ENCODE measurements around the gene KLRG1. TPM values are rescaled to one million over a fixed set of nuclear protein-coding genes. Genes with fewer than 3 reads are reported as not detected.

The KLRG1 gene
- total RNA-seq, 1 experiment from 2014 or later, result 1.7 TPM

GRCh38 chr12:8946733-8947132 lies 42.6 kb upstream of the KLRG1 start:
- no TSS peak for BruUV-seq (replicated peaks)
- Mint-ChIP-seq H3K36me3 (ENCODE audit: insufficient read depth, unreplicated experiment) (peaks cover 46% of the 10 kb centered on the region), H3K27ac (ENCODE audit: low read depth, unreplicated experiment) (peak overlapping the region; percentile 100), H3K9me3 (ENCODE audit: unreplicated experiment) (no peaks in the 10 kb centered on the region), H3K27me3 (ENCODE audit: insufficient read depth, unreplicated experiment) (no peaks in the 10 kb centered on the region), H3K4me1 (ENCODE audit: insufficient read depth, unreplicated experiment) (peaks cover 20% of the 10 kb centered on the region), H3K4me3 (ENCODE audit: unreplicated experiment) (no peak overlapping the region)
- ChIA-PET POLR2A (interaction anchor here (0.7 to 6.2 kb wide), 3 partner anchors 32 to 268 kb away, joined by 3 to 76 read pairs (median 4); partner anchors contain the start of gene PHC1), CTCF (interaction anchor here (0.7 to 3.8 kb wide), 6 partner anchors 8 to 166 kb away, joined by 3 to 15 read pairs (median 4); no protein-coding TSS in a partner anchor)
- no peak for DNase-seq (ENCODE audit: unreplicated experiment)
- intact Hi-C loops (cut with micrococcal nuclease), result loop anchor here (5.0 kb wide), 1 partner anchor 249 kb away; the partner anchor contains the start of gene RIMKLB
- TF ChIP-seq, protein P1, sequence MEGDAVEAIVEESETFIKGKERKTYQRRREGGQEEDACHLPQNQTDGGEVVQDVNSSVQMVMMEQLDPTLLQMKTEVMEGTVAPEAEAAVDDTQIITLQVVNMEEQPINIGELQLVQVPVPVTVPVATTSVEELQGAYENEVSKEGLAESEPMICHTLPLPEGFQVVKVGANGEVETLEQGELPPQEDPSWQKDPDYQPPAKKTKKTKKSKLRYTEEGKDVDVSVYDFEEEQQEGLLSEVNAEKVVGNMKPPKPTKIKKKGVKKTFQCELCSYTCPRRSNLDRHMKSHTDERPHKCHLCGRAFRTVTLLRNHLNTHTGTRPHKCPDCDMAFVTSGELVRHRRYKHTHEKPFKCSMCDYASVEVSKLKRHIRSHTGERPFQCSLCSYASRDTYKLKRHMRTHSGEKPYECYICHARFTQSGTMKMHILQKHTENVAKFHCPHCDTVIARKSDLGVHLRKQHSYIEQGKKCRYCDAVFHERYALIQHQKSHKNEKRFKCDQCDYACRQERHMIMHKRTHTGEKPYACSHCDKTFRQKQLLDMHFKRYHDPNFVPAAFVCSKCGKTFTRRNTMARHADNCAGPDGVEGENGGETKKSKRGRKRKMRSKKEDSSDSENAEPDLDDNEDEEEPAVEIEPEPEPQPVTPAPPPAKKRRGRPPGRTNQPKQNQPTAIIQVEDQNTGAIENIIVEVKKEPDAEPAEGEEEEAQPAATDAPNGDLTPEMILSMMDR (IDR thresholded peaks at IDR 0.05; ENCODE audit: unreplicated experiment), result no peak

- POLR2A ChIA-PET, result interaction anchor here (1.2 to 6.2 kb wide), 4 partner anchors 9 to 260 kb away, joined by 4 to 76 read pairs (median 16); partner anchors contain the start of gene PHC1
- intact Hi-C loops (cut with micrococcal nuclease), result loop anchor here (2.0 to 5.0 kb wide), 2 partner anchors 33 to 250 kb away; partner anchors contain the start of genes PHC1 and RIMKLB
- Mint-ChIP-seq H3K27me3 (ENCODE audit: insufficient read depth, unreplicated experiment) (no peaks in the 10 kb centered on the region), H3K4me3 (ENCODE audit: unreplicated experiment) (no peak overlapping the region), H3K9me3 (ENCODE audit: unreplicated experiment) (no peaks in the 10 kb centered on the region), H3K27ac (ENCODE audit: low read depth, unreplicated experiment) (peak overlapping the region; percentile 100), H3K4me1 (ENCODE audit: insufficient read depth, unreplicated experiment) (peaks cover 20% of the 10 kb centered on the region), H3K36me3 (ENCODE audit: insufficient read depth, unreplicated experiment) (peaks cover 37% of the 10 kb centered on the region)
- TF ChIP-seq, protein P1 (IDR thresholded peaks at IDR 0.05; ENCODE audit: unreplicated experiment), result no peak
- DNase-seq (ENCODE audit: unreplicated experiment), result no peak
- BruUV-seq (replicated peaks), result no TSS peak
- CTCF ChIA-PET, result interaction anchor here (0.6 to 3.8 kb wide), 8 partner anchors 9 to 260 kb away, joined by 3 to 15 read pairs (median 4); no protein-coding TSS in a partner anchor
Observed at GRCh38 chr12:8947737-8948136, 41.6 kb upstream of the KLRG1 start.

- Mint-ChIP-seq H3K9me3 (ENCODE audit: unreplicated experiment) (no peaks in the 10 kb centered on the region), H3K27me3 (ENCODE audit: insufficient read depth, unreplicated experiment) (no peaks in the 10 kb centered on the region), H3K36me3 (ENCODE audit: insufficient read depth, unreplicated experiment) (peaks cover 32% of the 10 kb centered on the region), H3K4me3 (ENCODE audit: unreplicated experiment) (peak overlapping the region; percentile 100), H3K4me1 (ENCODE audit: insufficient read depth, unreplicated experiment) (peaks cover 20% of the 10 kb centered on the region), H3K27ac (ENCODE audit: low read depth, unreplicated experiment) (peak overlapping the region; percentile 100)
- peak; percentile 17 for DNase-seq (ENCODE audit: unreplicated experiment)
- TF ChIP-seq, protein P1 (IDR thresholded peaks at IDR 0.05; ENCODE audit: unreplicated experiment), result no peak
- intact Hi-C loops (cut with micrococcal nuclease), result loop anchor here (2.0 to 5.0 kb wide), 2 partner anchors 34 to 252 kb away; partner anchors contain the start of genes PHC1 and RIMKLB
- ChIA-PET CTCF (interaction anchor here (0.6 to 4.0 kb wide), 18 partner anchors 27 to 1047 kb away, joined by 3 to 41 read pairs (median 4); partner anchors contain the start of gene PHC1), POLR2A (interaction anchor here (0.8 to 6.2 kb wide), 20 partner anchors 10 to 318 kb away, joined by 3 to 76 read pairs (median 4); partner anchors contain the start of genes PHC1 and RIMKLB)
- TSS peak; percentile 50 for BruUV-seq (replicated peaks)
Observed at GRCh38 chr12:8948701-8949341, 40.5 kb upstream of the KLRG1 start.

Measured in MCF 10A (cell line).